ENCODE results near the gene GRAPL.
"Not testable (repeated sequence)": the region's sequence is repeated elsewhere in the genome, so short reads cannot be mapped to it uniquely, and the experiment has no call there.

The GRAPL gene

GRCh38 chr17:19188870-19189708 lies 61.7 kb downstream of the GRAPL start:
- not testable (repeated sequence) for DNase-seq (ENCODE audit: low read depth, low spot score)

GRCh38 chr17:19189781-19190405 lies 62.5 kb downstream of the GRAPL start:
- DNase-seq (ENCODE audit: low read depth, low spot score) = not testable (repeated sequence)

- not testable (repeated sequence) for DNase-seq (ENCODE audit: low read depth, low spot score)
Observed at GRCh38 chr17:19196382-19197204, 69.2 kb downstream of the GRAPL start.

GRCh38 chr17:19202448-19202847 lies 75.1 kb downstream of the GRAPL start:
- DNase-seq (ENCODE audit: low read depth, low spot score) = not testable (repeated sequence)

DNA sequence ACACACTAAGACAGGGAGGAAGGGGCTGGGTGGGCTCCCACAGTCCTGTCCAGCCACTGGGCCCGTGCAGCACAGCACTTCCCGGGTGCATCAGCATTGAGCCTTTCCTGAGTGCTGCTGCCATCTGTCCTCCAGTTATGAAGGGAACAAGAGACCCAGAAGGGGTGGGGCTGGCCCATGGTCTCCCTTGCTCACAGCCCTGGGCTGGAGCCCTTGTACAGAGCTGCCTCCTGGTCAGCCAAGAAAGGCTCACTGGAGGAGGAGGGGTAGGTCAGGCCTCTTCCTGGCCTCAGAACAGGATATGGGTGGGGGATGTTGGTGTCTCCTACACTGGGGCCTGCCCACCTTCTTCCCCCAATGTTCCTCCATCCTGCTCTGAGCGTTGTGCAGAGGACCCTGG lies 76.0 kb downstream of the GRAPL start:
- not testable (repeated sequence) for DNase-seq (ENCODE audit: low read depth, low spot score)
